HG03442 (cell line): ENCODE measurements around the gene OTOS.

Source experiments
- ATAC-seq: cut with Tn5 transposase; IDR thresholded peaks from one replicate; pipeline ENCODE4 v1.9.1; 2021; ENCODE audit warnings: mild to moderate bottlenecking, moderate library complexity; ENCODE audit not compliant: unreplicated experiment

OTOS gene

DNA sequence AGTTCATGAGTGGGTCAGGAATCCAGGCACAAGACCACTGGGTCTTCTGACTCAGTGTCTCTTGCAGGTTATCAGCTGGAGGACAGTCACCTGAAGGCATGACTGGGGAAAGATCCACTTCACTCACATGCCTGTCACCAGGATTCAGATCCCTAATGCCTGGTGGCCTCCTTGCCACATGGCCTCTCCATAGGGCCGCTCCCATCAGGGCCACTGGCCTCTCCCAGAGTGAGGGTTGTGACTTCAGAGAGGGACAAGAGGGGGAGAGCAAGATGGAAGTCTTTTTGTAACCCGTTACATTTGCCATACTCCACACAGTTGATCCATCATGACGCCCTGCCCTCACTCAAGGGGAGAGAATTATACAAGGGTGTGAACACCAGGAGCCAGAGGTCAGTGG is 13.0 kb upstream of the OTOS start:
- no peak for ATAC-seq

GRCh38 chr2:240151477-240152031 is 11.1 kb upstream of the OTOS start:
- no peak for ATAC-seq

GRCh38 chr2:240149943-240150784 is 9.7 kb upstream of the OTOS start:
- ATAC-seq: no peak

DNA sequence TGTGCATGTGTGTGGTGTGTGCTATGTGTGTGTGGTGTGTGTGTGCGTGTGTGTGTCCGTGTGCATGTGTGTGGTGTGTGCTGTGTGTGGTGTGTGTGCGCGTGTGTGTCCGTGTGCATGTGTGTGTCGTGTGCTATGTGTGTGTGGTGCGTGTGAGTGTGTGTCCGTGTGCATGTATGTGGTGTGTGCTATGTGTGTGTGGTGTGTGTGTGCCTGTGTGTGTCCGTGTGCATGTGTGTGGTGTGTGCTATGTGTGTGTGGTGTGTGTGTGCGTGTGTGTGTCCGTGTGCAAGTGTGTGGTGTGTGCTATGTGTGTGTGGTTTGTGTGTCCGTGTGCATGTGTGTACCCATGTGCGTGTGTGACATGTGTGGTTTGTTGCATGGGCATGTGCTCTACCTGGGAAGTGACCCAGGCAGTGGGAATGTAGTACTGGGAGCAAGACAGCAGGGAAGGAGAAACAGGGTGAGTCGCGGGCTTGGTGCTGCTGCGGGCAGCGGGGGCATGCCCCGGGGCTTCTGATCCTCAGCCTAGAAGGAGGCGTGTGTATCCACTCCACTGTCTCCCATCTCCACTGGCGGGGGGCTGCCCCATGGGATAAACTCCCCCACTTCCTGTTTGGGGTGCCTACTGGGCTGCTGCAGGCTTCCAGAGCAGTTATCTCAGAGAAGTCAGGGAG is 7.6 kb upstream of the OTOS start:
- ATAC-seq: no peak

- ATAC-seq: no peak
These were observed 6.9 kb upstream of the OTOS start for GRCh38 chr2:240147382-240147781.

DNA sequence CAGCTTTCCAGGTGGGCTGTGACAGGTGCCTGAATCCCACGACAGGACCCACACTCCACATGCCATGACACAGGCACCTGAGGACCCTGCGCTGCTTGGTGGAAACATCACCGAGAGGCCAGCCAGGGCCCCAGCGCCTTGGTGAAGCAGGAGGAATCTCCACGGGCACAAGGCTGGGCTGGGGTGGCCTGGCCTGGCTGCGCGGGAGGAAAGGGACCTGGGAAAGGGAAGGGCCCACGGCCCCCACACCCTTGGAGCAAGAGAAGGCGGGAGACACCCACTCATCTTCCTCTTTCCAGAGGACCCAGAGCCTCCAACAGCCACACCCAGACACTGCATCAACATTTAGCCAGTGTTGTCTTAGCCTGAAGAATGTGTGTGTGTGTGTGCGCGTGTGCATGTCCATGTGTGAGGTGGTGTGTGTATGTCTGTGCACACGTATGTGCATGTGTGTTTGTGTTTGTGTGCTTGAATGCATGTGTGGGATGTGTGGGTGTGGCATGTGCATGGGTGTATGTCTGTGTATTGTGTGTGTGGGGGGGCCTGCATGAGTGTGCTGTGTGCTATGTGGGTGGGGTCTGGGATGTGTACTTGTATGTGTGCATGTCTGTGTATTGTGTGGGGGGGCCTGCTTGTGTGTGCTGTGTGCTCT is 6.3 kb upstream of the OTOS start:
- ATAC-seq: no peak

DNA sequence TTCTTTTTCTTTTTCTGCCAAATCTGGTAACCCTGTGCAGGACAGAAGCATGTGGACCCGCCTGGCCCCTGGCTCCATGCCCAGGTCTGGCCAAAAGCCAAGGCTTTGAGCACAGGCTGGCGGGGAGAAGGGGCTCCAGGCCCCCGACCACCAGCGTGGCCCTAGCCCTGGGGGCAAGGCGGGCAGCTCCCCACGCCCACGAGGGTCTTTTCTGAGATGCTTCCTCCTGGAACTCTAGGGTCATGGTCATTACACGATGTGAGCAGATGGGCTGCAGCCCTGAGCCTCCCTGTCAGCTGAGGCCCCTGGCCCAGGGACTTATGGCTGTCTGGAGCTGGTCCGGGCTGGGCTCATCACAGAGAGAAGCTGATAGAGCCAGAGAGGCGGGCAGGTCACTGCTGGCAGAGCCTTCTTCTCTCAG is 5.7 kb upstream of the OTOS start:
- ATAC-seq: no peak

DNA sequence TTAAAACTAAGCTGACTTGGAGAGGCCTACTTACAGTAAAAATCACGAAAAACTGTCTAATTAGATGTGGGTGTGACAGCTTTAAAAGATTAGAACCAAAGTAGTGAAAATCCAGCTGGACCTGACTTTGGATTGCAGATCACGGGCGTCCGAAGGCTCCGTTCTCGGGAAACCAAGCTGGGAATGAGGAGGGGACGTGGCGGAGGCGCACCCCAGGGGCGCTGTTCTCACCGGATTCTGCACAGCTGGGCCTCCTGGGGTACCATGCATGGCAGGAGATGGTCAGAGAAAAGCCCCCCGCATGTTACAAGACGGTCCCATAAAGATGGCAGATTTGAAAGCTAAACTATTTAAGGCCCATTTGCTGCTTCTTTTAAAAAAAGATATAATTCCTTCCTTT is 5.0 kb upstream of the OTOS start:
- no peak for ATAC-seq

GRCh38 chr2:240144649-240145261 is 4.3 kb upstream of the OTOS start:
- no peak for ATAC-seq

GRCh38 chr2:240143801-240144648 is 3.6 kb upstream of the OTOS start:
- no peak for ATAC-seq

DNA sequence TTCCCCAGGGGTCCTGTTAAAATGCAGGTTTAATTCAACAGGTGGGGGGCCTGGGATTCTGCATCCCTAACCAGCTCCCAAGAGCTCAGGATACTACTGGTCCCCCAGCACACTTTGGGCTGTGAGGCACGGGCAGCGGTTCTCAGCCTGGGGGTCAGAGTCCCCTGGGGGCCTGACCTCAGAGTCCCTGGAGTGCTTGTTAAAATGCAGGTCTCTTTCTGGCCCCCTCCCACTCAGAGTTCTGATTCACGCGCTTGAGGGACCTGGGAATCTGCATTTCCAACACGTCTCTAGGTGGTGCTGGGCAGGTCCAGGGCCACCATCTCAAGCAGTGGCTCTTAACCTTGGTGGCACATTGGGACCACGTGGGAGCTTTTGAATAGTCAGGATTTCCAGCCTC is 2.8 kb upstream of the OTOS start:
- ATAC-seq: no peak

DNA sequence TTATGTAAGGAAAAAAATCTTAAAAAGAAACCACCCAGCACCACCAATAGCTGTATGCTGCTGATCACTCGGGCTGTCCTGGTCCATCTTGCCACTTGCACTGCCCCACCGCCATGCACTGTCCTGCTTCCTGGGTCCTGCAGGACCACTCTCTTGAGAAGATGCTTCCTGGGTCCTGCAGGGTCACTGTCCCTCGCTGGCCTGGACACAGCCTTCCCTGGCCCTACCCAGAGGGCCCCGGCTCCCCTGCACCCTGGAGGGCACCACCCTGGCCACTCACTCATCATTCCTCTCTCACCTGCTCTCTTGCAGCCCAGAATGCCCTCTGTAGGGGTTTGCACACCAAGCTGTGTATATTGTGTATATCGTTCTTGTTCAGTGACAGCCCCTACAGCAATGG is 2.4 kb upstream of the OTOS start:
- ATAC-seq: no peak

DNA sequence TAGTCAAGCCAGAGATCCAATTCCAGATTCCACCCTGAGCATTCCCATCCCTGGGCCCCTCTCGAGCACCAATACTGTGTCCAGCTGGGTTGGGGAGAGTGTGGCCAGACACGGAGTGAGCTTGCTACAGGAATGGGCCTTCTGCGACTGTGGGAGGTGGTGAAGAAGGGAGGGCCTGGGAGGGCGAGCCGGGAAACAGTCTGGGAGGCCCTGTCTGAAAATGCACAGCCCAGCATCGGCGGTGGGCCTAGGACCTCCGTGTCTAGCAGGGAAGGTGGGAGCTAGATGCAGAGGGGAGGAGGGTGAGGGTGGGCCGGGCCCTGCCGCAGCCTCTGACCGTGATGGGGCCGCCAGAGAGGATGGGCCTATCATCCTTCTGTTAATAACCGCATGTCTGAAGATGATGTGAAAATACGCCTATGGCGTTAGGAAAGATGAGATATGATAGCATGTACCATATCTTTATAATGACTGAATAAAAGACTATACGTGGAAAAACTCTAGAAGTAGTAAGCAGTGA is 1.9 kb upstream of the OTOS start:
- no peak for ATAC-seq

DNA sequence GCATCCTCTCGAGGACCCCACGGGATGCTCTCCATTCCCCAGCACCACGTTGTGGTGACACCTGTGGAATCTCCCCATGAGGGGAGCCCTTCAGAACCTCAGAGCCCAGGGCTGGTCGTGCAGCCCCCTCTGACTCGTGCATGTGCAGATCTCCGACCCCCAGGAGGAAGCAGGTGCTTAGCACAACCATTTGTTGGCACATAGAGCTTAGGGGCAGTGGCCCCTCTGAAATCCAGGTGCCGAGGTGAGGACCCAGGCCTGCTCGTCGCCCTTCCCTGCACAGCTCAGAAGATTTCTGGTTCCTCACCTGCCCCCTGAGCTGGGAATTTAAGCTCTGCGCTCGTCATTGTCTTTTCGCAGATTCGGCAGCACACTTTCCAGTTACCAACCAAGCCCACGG is 1.3 kb upstream of the OTOS start:
- no peak for ATAC-seq

DNA sequence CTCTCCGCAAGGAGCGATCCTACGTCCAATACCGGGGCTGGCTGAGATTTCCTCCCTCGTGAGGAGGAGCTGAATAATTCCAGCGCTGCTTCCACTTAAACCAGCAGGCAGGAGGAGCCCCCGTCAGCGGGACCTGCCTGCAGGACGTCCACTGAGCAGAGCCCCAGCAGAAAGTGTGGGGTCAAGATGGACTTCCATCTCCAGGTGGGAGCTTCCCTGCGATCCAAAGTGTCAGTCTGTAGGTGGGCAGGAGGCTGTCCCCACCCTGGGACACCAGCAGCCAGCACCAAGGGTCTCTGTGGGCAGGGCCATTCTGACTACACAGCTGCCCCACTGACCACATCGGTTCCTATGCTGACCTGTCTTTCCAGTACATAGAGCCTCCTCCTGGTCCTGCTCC is 462 bp upstream of the OTOS start:
- ATAC-seq: no peak

- ATAC-seq: no peak
These were observed 628 bp downstream of the OTOS start for GRCh38 chr2:240139666-240140393.

DNA sequence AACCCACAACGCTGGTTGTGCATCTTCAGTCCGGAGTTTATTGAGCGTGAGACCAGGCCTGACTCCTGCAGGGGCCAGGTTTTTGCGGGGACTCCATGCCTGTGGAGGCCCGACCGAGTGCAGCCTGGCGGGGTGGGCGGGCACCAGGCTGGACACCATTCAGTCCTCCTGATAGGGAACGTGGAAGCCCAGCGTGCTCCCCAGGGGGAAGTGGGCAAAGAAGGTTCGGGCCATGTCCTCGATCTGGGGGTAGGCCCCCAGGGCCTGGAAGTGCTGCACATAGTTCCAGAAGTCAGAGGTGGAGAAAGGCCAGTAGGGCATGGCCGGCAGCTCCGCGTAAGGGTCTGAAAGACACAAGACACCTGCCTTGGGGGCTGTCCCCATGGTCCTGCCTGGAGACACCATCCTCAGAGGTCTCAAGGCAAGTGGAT is 1.4 kb downstream of the OTOS start:
- ATAC-seq: no peak

DNA sequence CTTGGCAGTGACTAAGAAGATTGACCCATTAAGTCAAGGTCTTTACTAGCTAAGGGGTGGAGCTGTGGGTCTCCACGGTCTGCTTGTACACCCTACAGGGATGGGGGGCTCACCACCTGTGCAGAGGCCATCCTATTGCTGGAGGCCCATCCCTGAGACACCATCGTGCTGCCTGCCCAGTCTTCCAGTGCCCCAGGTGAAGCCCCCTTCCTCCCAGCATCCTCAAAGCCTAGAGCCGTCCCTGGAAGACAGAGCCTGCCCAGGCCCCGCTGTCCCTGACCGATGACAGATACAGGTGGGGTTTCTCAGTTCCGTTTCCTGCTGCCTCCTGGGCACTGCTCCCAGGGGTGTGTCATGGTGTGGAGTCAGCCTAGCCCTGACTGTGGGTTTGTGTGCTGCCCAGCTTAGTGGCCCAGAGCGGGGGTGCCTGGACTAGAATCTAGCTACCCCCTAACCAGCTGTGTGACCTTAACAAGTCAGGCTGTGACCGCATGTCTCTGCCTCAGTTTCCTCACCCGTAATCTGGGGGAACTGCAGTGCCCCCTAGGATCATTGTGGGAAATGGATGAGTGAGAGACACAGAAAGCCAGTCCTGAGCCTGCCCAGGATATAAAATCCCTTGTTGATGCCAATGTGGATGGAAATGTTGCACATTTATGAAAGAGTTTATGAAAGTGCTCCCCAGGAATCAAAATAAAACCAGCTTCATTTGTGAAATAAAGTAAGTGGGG is 2.0 kb downstream of the OTOS start:
- ATAC-seq: no peak
